Measurements from ENCODE around the gene CCDC97. TPM values are rescaled to one million over a fixed set of nuclear protein-coding genes. Genes with fewer than 3 reads are reported as not detected.

The CCDC97 gene
- total RNA-seq, 1 experiment from 2014 or later: 25.5 TPM

DNA sequence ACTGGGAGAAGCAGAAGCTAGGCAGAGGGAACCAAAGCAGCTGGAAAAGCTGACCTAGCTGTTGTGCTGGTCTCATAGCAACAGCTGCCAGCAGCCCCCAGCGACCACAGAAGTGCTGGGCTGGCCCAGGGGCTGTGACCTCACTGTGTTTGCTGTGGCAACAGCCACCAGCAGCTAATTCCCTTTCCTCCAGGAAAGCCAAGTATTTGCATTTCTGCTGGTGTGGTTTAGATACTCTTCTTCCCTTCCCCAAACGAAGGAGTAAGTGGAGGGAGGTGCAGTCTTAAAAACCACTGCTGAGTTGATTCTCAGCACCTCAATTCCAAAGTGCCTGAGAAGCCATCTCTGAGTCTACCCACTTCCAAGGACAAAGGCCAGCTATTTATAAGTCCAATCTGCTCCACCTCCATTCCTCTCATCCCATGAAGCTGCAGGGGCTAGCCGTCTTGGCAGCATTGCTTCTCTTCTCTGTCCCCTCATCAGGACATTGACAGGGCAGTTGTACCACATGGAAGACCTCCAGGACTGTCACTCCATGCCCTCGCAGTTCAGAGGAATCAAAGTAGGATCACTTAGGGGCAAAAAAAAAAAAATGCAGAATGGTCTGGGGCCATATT is 11.5 kb upstream of the CCDC97 start:
- ATAC-seq: no peak; the same call in 1 of the 2 replicates
- in situ Hi-C loops (cut with HindIII; ENCODE audit: low pct_unique_long_range_greater_than_20kb, low sequenced_read_pairs): no loop called here

DNA sequence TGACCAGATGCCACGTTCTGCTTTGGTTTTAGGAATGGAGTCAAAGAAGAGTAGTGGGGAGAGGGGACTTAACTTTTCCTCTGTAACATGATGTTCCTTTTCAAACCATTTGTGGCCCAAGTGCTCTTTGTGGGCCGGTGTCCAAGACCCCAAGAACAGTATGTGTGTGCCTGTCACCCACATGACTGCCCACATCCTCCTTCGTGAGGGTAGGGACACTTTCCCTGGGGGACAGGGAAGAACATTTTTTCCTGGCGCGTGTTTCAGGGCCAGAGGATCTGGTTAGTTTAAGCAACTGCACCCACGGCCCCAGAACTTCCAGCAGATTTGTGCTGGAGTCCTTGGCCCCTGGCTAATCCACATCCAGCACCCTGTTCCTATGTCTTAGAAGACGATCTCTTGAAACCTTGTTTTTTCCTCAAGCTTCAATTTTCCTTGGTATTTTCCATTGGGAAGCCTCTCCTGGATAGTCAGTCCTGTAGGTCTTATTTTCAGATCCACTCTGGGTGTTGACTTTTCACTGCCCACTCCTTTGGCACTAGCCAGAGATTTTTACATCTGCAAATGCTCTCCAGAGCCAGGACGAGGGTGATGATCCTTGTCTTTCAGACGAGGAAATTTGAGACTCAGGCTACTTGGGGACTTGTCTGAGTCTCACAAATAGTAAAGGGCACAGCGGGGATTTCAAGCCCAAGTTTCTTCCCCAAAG is 10.8 kb upstream of the CCDC97 start:
- ATAC-seq: no peak
- CTCF ChIA-PET: no interaction called here
- POLR2A ChIA-PET: no interaction called here
- no peaks in the 10 kb centered on the region for H3K27me3 ChIP-seq (ENCODE audit: control insufficient read depth, insufficient read depth, low read length)
- H3K27ac ChIP-seq (ENCODE audit: low read length): no peak overlapping the region
- H3K9me3 ChIP-seq (ENCODE audit: control insufficient read depth, insufficient read depth, low read depth, low read length): no peaks in the 10 kb centered on the region
- H3K36me3 ChIP-seq (ENCODE audit: control insufficient read depth, insufficient read depth, low read length): peaks cover 11% of the 10 kb centered on the region
- no peaks in the 10 kb centered on the region for H3K4me1 ChIP-seq (ENCODE audit: control insufficient read depth, insufficient read depth, low read length)
- H3K4me3 ChIP-seq (ENCODE audit: low read depth in 2 of 2, low read length in 2 of 2): no peak overlapping the region
- in situ Hi-C loops (cut with HindIII; ENCODE audit: low pct_unique_long_range_greater_than_20kb, low sequenced_read_pairs) (no loop called here), intact Hi-C loops (cut with micrococcal nuclease; ENCODE audit: unreplicated experiment) (no loop called here)
- no peak for TF ChIP-seq SIN3A (IDR thresholded peaks at IDR 0.05; ENCODE audit: borderline replicate concordance, insufficient read depth, low read depth, low read length)
- TF ChIP-seq, protein P1, sequence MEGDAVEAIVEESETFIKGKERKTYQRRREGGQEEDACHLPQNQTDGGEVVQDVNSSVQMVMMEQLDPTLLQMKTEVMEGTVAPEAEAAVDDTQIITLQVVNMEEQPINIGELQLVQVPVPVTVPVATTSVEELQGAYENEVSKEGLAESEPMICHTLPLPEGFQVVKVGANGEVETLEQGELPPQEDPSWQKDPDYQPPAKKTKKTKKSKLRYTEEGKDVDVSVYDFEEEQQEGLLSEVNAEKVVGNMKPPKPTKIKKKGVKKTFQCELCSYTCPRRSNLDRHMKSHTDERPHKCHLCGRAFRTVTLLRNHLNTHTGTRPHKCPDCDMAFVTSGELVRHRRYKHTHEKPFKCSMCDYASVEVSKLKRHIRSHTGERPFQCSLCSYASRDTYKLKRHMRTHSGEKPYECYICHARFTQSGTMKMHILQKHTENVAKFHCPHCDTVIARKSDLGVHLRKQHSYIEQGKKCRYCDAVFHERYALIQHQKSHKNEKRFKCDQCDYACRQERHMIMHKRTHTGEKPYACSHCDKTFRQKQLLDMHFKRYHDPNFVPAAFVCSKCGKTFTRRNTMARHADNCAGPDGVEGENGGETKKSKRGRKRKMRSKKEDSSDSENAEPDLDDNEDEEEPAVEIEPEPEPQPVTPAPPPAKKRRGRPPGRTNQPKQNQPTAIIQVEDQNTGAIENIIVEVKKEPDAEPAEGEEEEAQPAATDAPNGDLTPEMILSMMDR (IDR thresholded peaks at IDR 0.05): no peak
- no peak for TF ChIP-seq POLR2AphosphoS5 (IDR thresholded peaks at IDR 0.05; ENCODE audit: low read depth, low read length)
- TF ChIP-seq, protein P2, sequence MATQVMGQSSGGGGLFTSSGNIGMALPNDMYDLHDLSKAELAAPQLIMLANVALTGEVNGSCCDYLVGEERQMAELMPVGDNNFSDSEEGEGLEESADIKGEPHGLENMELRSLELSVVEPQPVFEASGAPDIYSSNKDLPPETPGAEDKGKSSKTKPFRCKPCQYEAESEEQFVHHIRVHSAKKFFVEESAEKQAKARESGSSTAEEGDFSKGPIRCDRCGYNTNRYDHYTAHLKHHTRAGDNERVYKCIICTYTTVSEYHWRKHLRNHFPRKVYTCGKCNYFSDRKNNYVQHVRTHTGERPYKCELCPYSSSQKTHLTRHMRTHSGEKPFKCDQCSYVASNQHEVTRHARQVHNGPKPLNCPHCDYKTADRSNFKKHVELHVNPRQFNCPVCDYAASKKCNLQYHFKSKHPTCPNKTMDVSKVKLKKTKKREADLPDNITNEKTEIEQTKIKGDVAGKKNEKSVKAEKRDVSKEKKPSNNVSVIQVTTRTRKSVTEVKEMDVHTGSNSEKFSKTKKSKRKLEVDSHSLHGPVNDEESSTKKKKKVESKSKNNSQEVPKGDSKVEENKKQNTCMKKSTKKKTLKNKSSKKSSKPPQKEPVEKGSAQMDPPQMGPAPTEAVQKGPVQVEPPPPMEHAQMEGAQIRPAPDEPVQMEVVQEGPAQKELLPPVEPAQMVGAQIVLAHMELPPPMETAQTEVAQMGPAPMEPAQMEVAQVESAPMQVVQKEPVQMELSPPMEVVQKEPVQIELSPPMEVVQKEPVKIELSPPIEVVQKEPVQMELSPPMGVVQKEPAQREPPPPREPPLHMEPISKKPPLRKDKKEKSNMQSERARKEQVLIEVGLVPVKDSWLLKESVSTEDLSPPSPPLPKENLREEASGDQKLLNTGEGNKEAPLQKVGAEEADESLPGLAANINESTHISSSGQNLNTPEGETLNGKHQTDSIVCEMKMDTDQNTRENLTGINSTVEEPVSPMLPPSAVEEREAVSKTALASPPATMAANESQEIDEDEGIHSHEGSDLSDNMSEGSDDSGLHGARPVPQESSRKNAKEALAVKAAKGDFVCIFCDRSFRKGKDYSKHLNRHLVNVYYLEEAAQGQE (IDR thresholded peaks at IDR 0.05; ENCODE audit: insufficient read depth in 1 of 2, low read depth in 2 of 2, low read length in 1 of 2): no peak
- no peak for TF ChIP-seq TCF7L2 (IDR thresholded peaks at IDR 0.05; ENCODE audit: low read depth, low read length)
- no TSS peak for BruUV-seq (replicated peaks)
- no peak for DNase-seq (ENCODE audit: low read depth, low spot score)

More for the DNA sequence above, 11.5 kb upstream of the CCDC97 start:
- ChIA-PET CTCF (no interaction called here), POLR2A (no interaction called here)
- Histone ChIP-seq H3K27ac (ENCODE audit: low read length) (no peak overlapping the region), H3K9me3 (ENCODE audit: control insufficient read depth, insufficient read depth, low read depth, low read length) (no peaks in the 10 kb centered on the region), H3K4me3 (ENCODE audit: low read depth in 2 of 2, low read length in 2 of 2) (no peak overlapping the region), H3K27me3 (ENCODE audit: control insufficient read depth, insufficient read depth, low read length) (no peaks in the 10 kb centered on the region), H3K4me1 (ENCODE audit: control insufficient read depth, insufficient read depth, low read length) (no peaks in the 10 kb centered on the region), H3K36me3 (ENCODE audit: control insufficient read depth, insufficient read depth, low read length) (peaks cover 10% of the 10 kb centered on the region)
- BruUV-seq (replicated peaks): no TSS peak
- intact Hi-C loops (cut with micrococcal nuclease; ENCODE audit: unreplicated experiment): no loop called here
- TF ChIP-seq TCF7L2 (IDR thresholded peaks at IDR 0.05; ENCODE audit: low read depth, low read length): no peak
- TF ChIP-seq SIN3A (IDR thresholded peaks at IDR 0.05; ENCODE audit: borderline replicate concordance, insufficient read depth, low read depth, low read length): no peak
- TF ChIP-seq, protein P2 (IDR thresholded peaks at IDR 0.05; ENCODE audit: insufficient read depth in 1 of 2, low read depth in 2 of 2, low read length in 1 of 2): no peak
- no peak for TF ChIP-seq POLR2AphosphoS5 (IDR thresholded peaks at IDR 0.05; ENCODE audit: low read depth, low read length)
- TF ChIP-seq, protein P1 (IDR thresholded peaks at IDR 0.05): no peak
- DNase-seq (ENCODE audit: low read depth, low spot score): no peak
